Stimulated activated CD4-positive, alpha-beta T cell treated with anti-CD3 and anti-CD28 coated beads, Interleukin-1b, Interleukin-23, amount 100 ng/mL, for 24 hours (primary cell): Measurements from ENCODE around the gene MYLK3.
A peak's percentile ranks its signal among the peaks of the same experiment; 100 is the strongest.
"Not testable (repeated sequence)": the region's sequence is repeated elsewhere in the genome, so short reads cannot be mapped to it uniquely, and the experiment has no call there.

Experiments used
- DNase-seq, 4 experiments: peaks; one replicate each; pipeline ENCODE4 v3.0.0-alpha.2; 2020; ENCODE audit warnings: low read depth in 4 of 4, low spot score in 1 of 4

Gene MYLK3

GRCh38 chr16:46747777-46748651 is at the start of gene MYLK3:
Gene MYLK3 (minus strand): TSS chr16:46748344. CDS start chr16:46748193, 151 bp downstream.
- no peak for DNase-seq

- DNase-seq = no peak
Observed at GRCh38 chr16:46797501-46797900, 49.4 kb upstream of the MYLK3 start.

- DNase-seq = no peak
Observed at GRCh38 chr16:46796764-46797269, 48.7 kb upstream of the MYLK3 start.

GRCh38 chr16:46793841-46794240 is 45.7 kb upstream of the MYLK3 start:
- DNase-seq = no peak

- no peak for DNase-seq
Observed at GRCh38 chr16:46790599-46791270, 42.6 kb upstream of the MYLK3 start.

GRCh38 chr16:46789499-46790414 is 41.6 kb upstream of the MYLK3 start:
- DNase-seq = peak; percentile 48 to 67 (median 62)

GRCh38 chr16:46788891-46789474 is 40.8 kb upstream of the MYLK3 start:
- no peak for DNase-seq

- no peak for DNase-seq
Observed at GRCh38 chr16:46787909-46788308, 39.8 kb upstream of the MYLK3 start.

GRCh38 chr16:46785076-46785845 is 37.1 kb upstream of the MYLK3 start:
- DNase-seq = no peak

GRCh38 chr16:46784569-46784968 is 36.4 kb upstream of the MYLK3 start:
- DNase-seq = not testable (repeated sequence)

- DNase-seq = no peak
Observed at GRCh38 chr16:46783800-46784199, 35.7 kb upstream of the MYLK3 start.

GRCh38 chr16:46782320-46782719 is 34.2 kb upstream of the MYLK3 start:
- DNase-seq = no peak

- no peak for DNase-seq
Observed at GRCh38 chr16:46777804-46778203, 29.7 kb upstream of the MYLK3 start.

GRCh38 chr16:46775214-46775613 is 27.1 kb upstream of the MYLK3 start:
- DNase-seq = no peak

GRCh38 chr16:46774743-46775177 is 26.6 kb upstream of the MYLK3 start:
- DNase-seq = no peak

GRCh38 chr16:46772463-46772862 is 24.3 kb upstream of the MYLK3 start:
- no peak for DNase-seq

GRCh38 chr16:46768809-46769208 is 20.7 kb upstream of the MYLK3 start:
- no peak for DNase-seq

- no peak for DNase-seq
Observed at GRCh38 chr16:46765050-46765449, 16.9 kb upstream of the MYLK3 start.

GRCh38 chr16:46763147-46763546 is 15.0 kb upstream of the MYLK3 start:
- DNase-seq = no peak

GRCh38 chr16:46762583-46762982 is 14.4 kb upstream of the MYLK3 start:
- no peak for DNase-seq
